H9 (cell line): ENCODE data around the gene TUNAR. TPM values are rescaled to one million over a fixed set of nuclear protein-coding genes. Genes with fewer than 3 reads are reported as not detected.

Experiments
- DNase-seq: peaks from one replicate; pipeline ENCODE4 v3.0.0-alpha.2; 2017
- H2AFZ ChIP-seq: one replicate; pipeline ENCODE4 v1.6.1; 2013; ENCODE audit warnings: mild to moderate bottlenecking, low read length, control low read depth, moderate library complexity
- H2AK5ac ChIP-seq: 2 replicates; pipeline ENCODE4 v1.6.1; 2013; ENCODE audit warnings: low read length, control low read depth, mixed read lengths; ENCODE audit not compliant: insufficient read length
- H2BK120ac ChIP-seq: one replicate; pipeline ENCODE4 v1.6.1; 2013; ENCODE audit warnings: low read depth, mild to moderate bottlenecking, low read length, control low read depth, inconsistent platforms; ENCODE audit not compliant: poor library complexity, severe bottlenecking
- H2BK12ac ChIP-seq: 2 replicates; pipeline ENCODE4 v1.6.1; 2013; ENCODE audit warnings: low read length, control low read depth, mixed read lengths, low read depth; ENCODE audit not compliant: insufficient read length
- H2BK15ac ChIP-seq: 2 replicates; pipeline ENCODE4 v1.6.1; 2013; ENCODE audit warnings: low read depth, low read length, control low read depth
- H2BK20ac ChIP-seq: one replicate; pipeline ENCODE4 v1.6.1; 2013; ENCODE audit warnings: low read depth, mild to moderate bottlenecking, low read length, control low read depth, inconsistent platforms; ENCODE audit not compliant: poor library complexity, severe bottlenecking
- H2BK5ac ChIP-seq: 2 replicates; pipeline ENCODE4 v1.6.1; 2013; ENCODE audit warnings: low read length, control low read depth, mixed read lengths; ENCODE audit not compliant: insufficient read length
- H3K14ac ChIP-seq: 2 replicates; pipeline ENCODE4 v1.6.1; 2013; ENCODE audit warnings: low read length, control low read depth; ENCODE audit not compliant: insufficient read depth
- H3K18ac ChIP-seq: 2 replicates; pipeline ENCODE4 v1.6.1; 2013; ENCODE audit warnings: low read depth, mild to moderate bottlenecking, mixed read lengths, low read length, control low read depth; ENCODE audit not compliant: insufficient read length
- H3K23ac ChIP-seq: 2 replicates; pipeline ENCODE4 v1.6.1; 2013; ENCODE audit warnings: low read length, control low read depth, mixed read lengths, low read depth; ENCODE audit not compliant: insufficient read length
- H3K23me2 ChIP-seq: 2 replicates; pipeline ENCODE4 v1.6.1; 2013; ENCODE audit warnings: low read depth, mild to moderate bottlenecking, mixed read lengths, low read length, control low read depth; ENCODE audit not compliant: insufficient read length, poor library complexity, severe bottlenecking
- H3K27ac ChIP-seq: 2 replicates; pipeline ENCODE4 v1.5.1; 2013; ENCODE audit warnings: low read length, control low read depth, mixed read lengths, low read depth; ENCODE audit not compliant: insufficient read length
- H3K27me3 ChIP-seq: 2 replicates; pipeline ENCODE4 v1.6.1; 2013; ENCODE audit warnings: low read length, control low read depth, inconsistent platforms; ENCODE audit not compliant: insufficient read depth
- H3K4ac ChIP-seq: 2 replicates; pipeline ENCODE4 v1.6.1; 2013; ENCODE audit warnings: low read depth, mild to moderate bottlenecking, control low read depth, inconsistent platforms, low read length, moderate library complexity
- H3K4me1 ChIP-seq: 2 replicates; pipeline ENCODE4 v1.6.1; 2013; ENCODE audit warnings: low read length, control low read depth, inconsistent platforms; ENCODE audit not compliant: insufficient read depth
- H3K4me2 ChIP-seq: 2 replicates; pipeline ENCODE4 v1.6.1; 2013; ENCODE audit warnings: low read length, control low read depth, mixed read lengths; ENCODE audit not compliant: insufficient read length, insufficient read depth
- H3K56ac ChIP-seq: 2 replicates; pipeline ENCODE4 v1.6.1; 2013; ENCODE audit warnings: low read depth, mild to moderate bottlenecking, mixed read lengths, low read length, control low read depth; ENCODE audit not compliant: insufficient read length
- H3K79me1 ChIP-seq: 2 replicates; pipeline ENCODE4 v1.6.1; 2013; ENCODE audit warnings: low read depth, mild to moderate bottlenecking, moderate library complexity, low read length, control low read depth, inconsistent platforms; ENCODE audit not compliant: insufficient read depth, poor library complexity, severe bottlenecking
- H3K79me2 ChIP-seq: 2 replicates; pipeline ENCODE4 v1.6.1; 2013; ENCODE audit warnings: low read length, control low read depth, inconsistent platforms; ENCODE audit not compliant: insufficient read depth
- H3K9ac ChIP-seq: 2 replicates; pipeline ENCODE4 v1.6.1; 2013; ENCODE audit warnings: low read length, control low read depth, mixed read lengths; ENCODE audit not compliant: insufficient read length; ENCODE audit errors: extremely low read depth
- H3K9me3 ChIP-seq: one replicate; pipeline ENCODE4 v1.6.1; 2013; ENCODE audit warnings: low read depth, low read length, inconsistent platforms; ENCODE audit not compliant: control insufficient read depth
- H3T11ph ChIP-seq: one replicate; pipeline ENCODE4 v1.6.1; 2013; ENCODE audit warnings: mild to moderate bottlenecking, low read length, control low read depth, inconsistent platforms
- H4K20me1 ChIP-seq: one replicate; pipeline ENCODE4 v1.6.1; 2013; ENCODE audit not compliant: control insufficient read depth, insufficient read length, insufficient read depth
- H4K5ac ChIP-seq: 2 replicates; pipeline ENCODE4 v1.6.1; 2013; ENCODE audit warnings: low read depth, mild to moderate bottlenecking, mixed read lengths, low read length, control low read depth; ENCODE audit not compliant: insufficient read length
- H4K8ac ChIP-seq: replicated peaks from 2 replicates; pipeline ENCODE4 v1.6.1; 2013; ENCODE audit warnings: low read length, control low read depth, mixed read lengths, low read depth; ENCODE audit not compliant: insufficient read length
- H4K91ac ChIP-seq: 2 replicates; pipeline ENCODE4 v1.6.1; 2013; ENCODE audit warnings: low read depth, mild to moderate bottlenecking, moderate library complexity, mixed read lengths, low read length, control low read depth; ENCODE audit not compliant: insufficient read length
- H3K27ac Mint-ChIP-seq, 3 experiments: 2 replicates in 2 of 3; 3 replicates in 1 of 3; pipeline ENCODE4 v1.8.0; 2020 to 2021; ENCODE audit warnings: mixed read lengths in 3 of 3, mild to moderate bottlenecking in 1 of 3, moderate library complexity in 1 of 3
- H3K27me3 Mint-ChIP-seq: 2 replicates; pipeline ENCODE4 v1.8.0; 2021; ENCODE audit warnings: low read depth, mild to moderate bottlenecking, moderate library complexity, mixed read lengths
- H3K36me3 Mint-ChIP-seq, 3 experiments: 2 replicates in 2 of 3; 3 replicates in 1 of 3; pipeline ENCODE4 v1.8.0; 2020 to 2021; ENCODE audit warnings: low read depth in 3 of 3, mixed read lengths in 3 of 3; ENCODE audit not compliant: insufficient read depth in 1 of 3
- H3K4me1 Mint-ChIP-seq, 2 experiments: 2 replicates each; pipeline ENCODE4 v1.8.0; 2020; ENCODE audit warnings: mixed read lengths in 2 of 2
- H3K4me3 Mint-ChIP-seq, 2 experiments: 2 replicates in 1 of 2; 3 replicates in 1 of 2; pipeline ENCODE4 v1.8.0; 2020 to 2021; ENCODE audit warnings: mild to moderate bottlenecking in 2 of 2, mixed read lengths in 2 of 2, moderate library complexity in 1 of 2
- H3K9me3 Mint-ChIP-seq, 2 experiments: 2 replicates in 1 of 2; 3 replicates in 1 of 2; pipeline ENCODE4 v1.8.0; 2020; ENCODE audit warnings: mild to moderate bottlenecking in 2 of 2, mixed read lengths in 2 of 2, moderate library complexity in 1 of 2
- CTCF ChIP-seq: fragments of 200-600 bp; sonication (generic); conservative IDR thresholded peaks from 3 replicates; pipeline ENCODE4 v1.8.0; 2021; ENCODE audit warnings: antibody characterized with exemption, mild to moderate bottlenecking
- WGBS: extraction: QIAGEN DNeasy Blood & Tissue Kit; methylation state at CpG from one replicate; pipeline ENCODE4 v1.1.7; 2013; ENCODE audit warnings: missing lambda C conversion rate, low lambda C conversion rate, mixed read lengths; ENCODE audit not compliant: insufficient read length; ENCODE audit errors: extremely low coverage; 5-methylcytosine and 5-hydroxymethylcytosine counted together
- total RNA-seq: library from RNA; stranded (reverse); gene quantifications from 2 replicates; pipeline ENCODE4 v1.2.1, GENCODE V29; 2021

The TUNAR gene
- total RNA-seq, 1 experiment from 2014 or later = 26.2 TPM

- Histone ChIP-seq H3K14ac (no peak overlapping the region), H3K79me2 (no peaks in the 10 kb centered on the region), H3K79me1 (no peaks in the 10 kb centered on the region), H4K20me1 (no peaks in the 10 kb centered on the region), H4K91ac (no peak overlapping the region), H4K8ac (no peak overlapping the region), H2BK12ac (no peak overlapping the region), H3K9ac (no peak overlapping the region), H3K9me3 (no peaks in the 10 kb centered on the region), H3K56ac (no peak overlapping the region), H2BK120ac (no peak overlapping the region), H3T11ph (no peak overlapping the region), H2BK5ac (no peak overlapping the region), H2AK5ac (no peak overlapping the region), H3K23me2 (no peaks in the 10 kb centered on the region), H4K5ac (no peak overlapping the region), H3K27ac (no peak overlapping the region), H2BK20ac (no peak overlapping the region), H3K27me3 (no peaks in the 10 kb centered on the region), H2BK15ac (no peak overlapping the region), H3K4me2 (no peak overlapping the region), H3K4me1 (no peaks in the 10 kb centered on the region; the same call in 1 of the 2 replicates), H3K23ac (no peak overlapping the region), H3K4ac (no peak overlapping the region), H3K18ac (no peak overlapping the region), H2AFZ (no peak overlapping the region)
- H3K36me3 Mint-ChIP-seq = no peaks in the 10 kb centered on the region; a peak in 1 of 7 replicates
- TF ChIP-seq CTCF = no peak
- H3K27me3 Mint-ChIP-seq = peaks cover 6% of the 10 kb centered on the region
- H3K4me3 Mint-ChIP-seq = no peak overlapping the region
- H3K9me3 Mint-ChIP-seq = no peaks in the 10 kb centered on the region
- no CpG with 5 or more reads among the region's 1 CpG for WGBS
- peaks cover 9 to 13% of the 10 kb centered on the region in 2 experiments for H3K4me1 Mint-ChIP-seq
- no peak overlapping the region; a peak in 2 of 7 replicates for H3K27ac Mint-ChIP-seq
- no peak for DNase-seq
Measured at GRCh38 chr14:95841668-95842067, 35.0 kb upstream of the TUNAR start.
